HG03064 (cell line): ENCODE measurements around the gene CCDC74A.
"Not testable (repeated sequence)": the region's sequence is repeated elsewhere in the genome, so short reads cannot be mapped to it uniquely, and the experiment has no call there.

Experiments
- ATAC-seq: cut with Tn5 transposase; IDR thresholded peaks from one replicate; pipeline ENCODE4 v1.9.1; 2021; ENCODE audit warnings: low read depth; ENCODE audit not compliant: unreplicated experiment

The CCDC74A gene

GRCh38 chr2:131544813-131545165 lies 17.1 kb downstream of the CCDC74A start:
- not testable (repeated sequence) for ATAC-seq

DNA sequence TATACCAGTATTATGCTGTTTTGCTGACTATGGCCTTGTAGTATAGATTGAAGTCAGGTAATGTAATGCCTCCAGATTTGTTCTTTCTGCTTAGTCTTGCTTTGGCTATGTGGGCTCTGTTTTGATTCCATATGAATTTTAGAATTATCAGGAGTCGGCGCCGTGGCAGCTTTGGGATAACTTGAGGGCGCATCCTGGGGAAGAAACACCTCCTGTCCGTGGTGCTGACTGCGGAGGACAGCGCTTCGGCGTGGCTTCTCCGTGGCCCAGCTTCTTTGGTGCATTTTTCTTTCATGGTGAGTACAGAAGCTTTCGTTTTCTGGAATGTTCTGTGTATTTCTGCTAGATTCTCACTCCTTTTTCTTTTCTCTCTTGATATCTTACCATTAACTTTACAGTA lies 25.2 kb downstream of the CCDC74A start:
- ATAC-seq, result no peak

- no peak for ATAC-seq
Observed at GRCh38 chr2:131556998-131557397, 29.3 kb downstream of the CCDC74A start.

DNA sequence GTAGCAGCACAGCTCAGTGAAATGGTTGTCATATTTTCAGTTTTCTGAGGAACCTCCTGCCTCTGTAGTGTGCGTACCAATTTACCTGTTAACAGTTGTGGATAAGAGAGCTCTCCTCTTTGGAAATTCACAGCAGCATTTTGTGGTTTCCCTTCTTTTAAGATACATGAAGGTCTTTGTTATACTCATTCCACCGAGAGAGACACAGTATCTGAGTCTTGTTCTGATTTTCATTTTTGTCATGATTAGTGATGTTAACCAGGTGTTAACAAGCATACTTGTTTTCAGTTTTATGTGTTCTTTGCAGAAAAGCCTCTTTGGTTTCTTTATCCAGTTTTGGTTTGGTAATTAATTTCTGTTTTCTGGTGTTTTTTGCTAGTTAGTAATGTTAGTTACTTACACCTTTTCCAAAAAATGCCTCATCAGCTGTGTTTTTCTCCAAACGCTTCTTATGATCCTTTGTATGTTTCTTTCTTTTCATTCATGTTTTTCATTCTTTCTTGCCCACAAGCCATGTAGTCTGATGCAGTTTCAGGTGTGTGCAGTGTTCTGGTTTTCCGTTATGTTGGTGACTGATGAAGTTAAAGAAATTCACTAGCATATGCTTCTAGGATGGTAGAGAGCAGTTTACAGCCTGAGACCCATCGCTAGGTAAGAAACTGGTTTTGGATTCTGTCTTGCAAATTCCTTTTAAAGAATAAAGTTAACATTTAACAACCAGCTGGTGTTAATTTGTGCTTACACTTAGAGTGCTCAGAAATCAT lies 30.1 kb downstream of the CCDC74A start:
- ATAC-seq, result no peak

DNA sequence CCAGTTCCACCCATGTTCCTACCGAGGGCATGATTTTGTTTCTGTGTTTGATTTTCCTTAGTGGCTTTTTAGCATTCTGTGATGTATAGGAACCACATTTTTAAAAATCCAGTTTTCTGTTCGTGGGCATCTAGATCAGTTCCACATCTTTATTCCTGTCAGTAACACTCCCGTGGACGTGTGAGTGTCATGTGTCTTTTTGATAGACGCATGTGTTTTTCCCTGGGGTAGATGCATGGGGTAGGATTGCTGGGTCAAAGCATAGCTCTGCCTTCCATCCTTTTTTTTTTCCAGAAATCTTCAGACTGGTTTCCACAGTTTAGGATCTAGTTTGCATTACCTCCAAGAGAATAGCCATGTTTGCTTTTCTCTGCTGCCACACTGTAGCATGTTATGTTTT lies 38.7 kb downstream of the CCDC74A start:
- no peak for ATAC-seq

- ATAC-seq, result no peak
Observed at GRCh38 chr2:131567891-131568290, 40.2 kb downstream of the CCDC74A start.

DNA sequence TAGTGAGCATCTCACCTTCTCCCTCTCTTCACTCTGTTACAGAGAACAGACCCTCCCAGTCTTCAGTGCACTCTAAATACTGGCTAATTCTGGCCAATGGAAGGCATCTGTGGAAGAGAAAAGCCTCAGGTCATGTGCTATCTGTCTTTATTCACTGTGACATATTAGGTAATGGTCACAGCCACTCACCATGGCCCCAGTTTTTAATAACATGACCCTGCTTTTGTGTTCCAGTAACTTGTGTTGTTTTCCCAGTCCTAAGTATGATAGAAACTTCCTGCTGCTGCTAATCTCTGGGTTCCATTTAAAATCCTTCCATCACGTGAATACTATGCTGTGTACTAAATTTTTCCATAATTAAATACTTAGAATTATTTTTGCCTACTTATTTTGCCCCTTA lies 40.7 kb downstream of the CCDC74A start:
- not testable (repeated sequence) for ATAC-seq

DNA sequence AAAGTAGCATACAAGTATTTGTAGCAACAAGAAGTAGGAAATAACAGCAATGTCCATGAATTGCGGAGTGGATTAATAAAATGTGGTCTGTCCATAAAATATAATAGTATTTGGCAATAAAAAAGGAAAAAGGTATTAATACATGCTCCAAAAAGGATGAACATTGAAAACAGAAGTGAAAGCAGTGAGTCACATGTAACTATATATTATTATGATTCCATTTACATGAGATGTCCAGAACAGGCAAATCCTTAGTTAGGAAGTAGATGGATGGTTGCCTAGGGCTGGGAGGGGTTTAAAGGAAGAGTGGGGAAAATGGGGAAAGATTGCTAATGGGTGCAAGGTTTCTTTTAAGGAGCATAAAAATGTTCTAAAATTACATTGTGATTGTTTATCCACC lies 44.5 kb downstream of the CCDC74A start:
- no peak for ATAC-seq

- no peak for ATAC-seq
Observed at GRCh38 chr2:131577812-131578211, 50.1 kb downstream of the CCDC74A start.

GRCh38 chr2:131580187-131580586 lies 52.5 kb downstream of the CCDC74A start:
- ATAC-seq, result no peak
